Hepatic stellate cell (primary cell): ENCODE results near the gene RPUSD4.

Experiments used
- DNase-seq: peaks from one replicate; pipeline ENCODE4 v3.0.0; 2011; ENCODE audit warnings: low spot score

RPUSD4 gene

GRCh38 chr11:126157326-126158030 lies 54.0 kb downstream of the RPUSD4 start:
- DNase-seq: no peak

- no peak for DNase-seq
These were observed 54.6 kb downstream of the RPUSD4 start for GRCh38 chr11:126156814-126157213.

- no peak for DNase-seq
These were observed 55.9 kb downstream of the RPUSD4 start for GRCh38 chr11:126155402-126156187.

DNA sequence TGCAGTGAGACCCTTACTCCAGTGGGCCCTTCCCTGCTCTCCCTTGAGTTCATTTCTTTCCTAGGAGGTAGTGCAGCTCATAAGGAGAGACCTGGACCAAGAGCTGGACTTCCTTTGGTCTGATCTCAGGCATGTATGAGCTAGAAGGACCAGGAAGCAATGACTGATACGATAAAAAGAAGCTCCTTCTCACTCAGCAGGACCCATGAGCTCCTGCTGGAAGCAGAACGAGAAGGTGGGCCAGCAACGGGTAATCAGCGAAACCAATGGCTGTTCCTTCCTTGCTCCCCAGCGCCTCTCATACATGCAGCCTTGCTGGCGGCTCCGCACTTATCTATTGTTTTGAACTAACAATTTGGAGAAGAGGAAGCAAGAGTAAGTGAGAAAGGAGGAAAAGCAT lies 56.8 kb downstream of the RPUSD4 start:
- no peak for DNase-seq

GRCh38 chr11:126153972-126154371 lies 57.5 kb downstream of the RPUSD4 start:
- DNase-seq: no peak

GRCh38 chr11:126153006-126153405 lies 58.4 kb downstream of the RPUSD4 start:
- DNase-seq: no peak

DNA sequence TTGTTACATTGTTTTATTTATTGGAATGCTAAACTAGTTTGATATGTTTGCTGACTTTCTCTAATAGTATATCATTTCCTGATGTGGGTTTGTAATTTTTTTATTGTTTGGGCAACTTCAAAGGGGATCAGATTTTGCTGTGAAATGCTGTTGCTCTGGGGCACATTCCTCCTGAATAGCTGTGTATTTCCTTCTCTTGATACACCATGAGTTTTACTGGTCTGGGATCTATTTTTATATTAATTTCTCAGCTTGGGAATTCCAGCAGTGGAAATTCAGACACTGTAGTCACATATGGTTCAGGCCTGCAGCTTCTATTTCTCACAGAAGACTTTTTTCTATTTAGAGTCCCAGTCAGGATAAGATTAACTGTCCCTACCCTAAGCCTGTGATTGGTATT lies 58.9 kb downstream of the RPUSD4 start:
- DNase-seq: no peak

DNA sequence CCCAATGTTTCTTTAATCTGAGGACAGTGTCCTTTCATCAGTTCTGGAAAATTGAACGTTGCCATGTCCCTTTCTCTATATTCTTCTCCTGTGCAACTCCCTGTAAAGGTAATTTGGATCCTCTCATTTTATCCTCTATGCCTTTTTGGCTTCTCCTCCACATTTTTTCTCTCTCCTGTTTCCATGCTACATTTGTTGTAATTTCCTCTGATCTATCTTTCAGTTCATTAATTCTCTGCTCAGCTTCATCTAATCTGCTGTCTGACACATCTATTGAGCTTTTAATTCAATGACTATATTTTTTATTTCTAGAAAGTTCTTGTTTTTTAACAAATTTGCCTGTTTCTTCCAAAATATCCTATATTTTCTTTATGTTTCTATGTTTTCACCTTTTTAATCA lies 59.3 kb downstream of the RPUSD4 start:
- no peak for DNase-seq
